Activated naive CD8-positive, alpha-beta T cell treated with anti-CD3 and anti-CD28 coated beads for 36 hours (primary cell): Measurements from ENCODE around the gene PDE11A. TPM values are rescaled to one million over a fixed set of nuclear protein-coding genes. Genes with fewer than 3 reads are reported as not detected.

Experiments used
- DNase-seq: peaks from one replicate; pipeline ENCODE4 v3.0.0; 2021
- H3K27ac Mint-ChIP-seq: one replicate; pipeline ENCODE4 v1.8.0; 2022; ENCODE audit warnings: mild to moderate bottlenecking, moderate library complexity, mixed read lengths
- H3K27me3 Mint-ChIP-seq: one replicate; pipeline ENCODE4 v1.8.0; 2022; ENCODE audit warnings: mild to moderate bottlenecking, mixed read lengths
- H3K36me3 Mint-ChIP-seq: one replicate; pipeline ENCODE4 v1.8.0; 2021; ENCODE audit warnings: mild to moderate bottlenecking, mixed read lengths
- H3K4me1 Mint-ChIP-seq: one replicate; pipeline ENCODE4 v1.8.0; 2021; ENCODE audit warnings: mixed read lengths
- H3K4me3 Mint-ChIP-seq: one replicate; pipeline ENCODE4 v1.8.0; 2022; ENCODE audit warnings: mild to moderate bottlenecking, moderate library complexity, mixed read lengths
- H3K9me3 Mint-ChIP-seq: one replicate; pipeline ENCODE4 v1.8.0; 2022; ENCODE audit warnings: mixed read lengths
- total RNA-seq, 2 experiments: library from RNA; stranded (reverse); gene quantifications; one replicate each; pipeline ENCODE4 v1.2.3, GENCODE V29; 2021

The PDE11A gene
- total RNA-seq, 2 experiments from 2014 or later: 0.10 TPM; not detected in 1

DNA sequence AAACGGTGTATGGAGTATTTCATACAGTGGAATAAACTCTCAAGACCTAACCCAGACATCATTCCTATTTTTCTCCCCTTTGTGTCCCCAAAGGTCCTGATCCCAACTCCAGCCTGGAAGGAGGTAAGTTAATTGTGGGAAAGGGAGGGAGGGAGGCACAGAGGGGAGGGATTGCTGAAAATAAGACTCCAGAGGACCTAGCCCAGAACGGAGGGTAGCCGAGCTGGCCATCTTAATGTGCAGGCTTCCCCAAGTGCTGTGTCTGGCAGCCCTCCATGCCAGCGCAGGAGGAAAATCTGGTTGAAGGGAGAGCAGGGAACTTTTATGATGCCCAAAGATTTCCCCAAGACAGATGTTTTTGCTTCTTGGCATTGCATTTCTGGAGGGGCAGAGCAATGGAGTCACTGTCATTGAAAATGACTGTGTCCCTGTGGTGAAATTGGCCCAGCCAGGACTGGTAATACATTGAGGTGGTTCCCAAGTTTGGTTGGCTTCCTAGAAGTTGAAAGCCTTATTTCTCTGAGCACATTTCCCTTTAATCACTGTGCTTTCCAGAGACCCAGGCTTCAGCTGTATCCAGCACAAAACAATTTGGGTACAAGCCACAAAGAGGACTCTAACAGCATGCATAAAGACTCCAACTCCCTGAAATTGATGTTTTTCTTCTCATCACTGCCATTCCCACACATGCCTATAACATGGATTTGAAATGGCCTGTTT is 477.3 kb downstream of the PDE11A start:
- H3K4me1 Mint-ChIP-seq: no peaks in the 10 kb centered on the region
- no peaks in the 10 kb centered on the region for H3K36me3 Mint-ChIP-seq
- DNase-seq: no peak
- no peaks in the 10 kb centered on the region for H3K9me3 Mint-ChIP-seq
- H3K27me3 Mint-ChIP-seq: no peaks in the 10 kb centered on the region
- no peak overlapping the region for H3K4me3 Mint-ChIP-seq
- no peak overlapping the region for H3K27ac Mint-ChIP-seq

DNA sequence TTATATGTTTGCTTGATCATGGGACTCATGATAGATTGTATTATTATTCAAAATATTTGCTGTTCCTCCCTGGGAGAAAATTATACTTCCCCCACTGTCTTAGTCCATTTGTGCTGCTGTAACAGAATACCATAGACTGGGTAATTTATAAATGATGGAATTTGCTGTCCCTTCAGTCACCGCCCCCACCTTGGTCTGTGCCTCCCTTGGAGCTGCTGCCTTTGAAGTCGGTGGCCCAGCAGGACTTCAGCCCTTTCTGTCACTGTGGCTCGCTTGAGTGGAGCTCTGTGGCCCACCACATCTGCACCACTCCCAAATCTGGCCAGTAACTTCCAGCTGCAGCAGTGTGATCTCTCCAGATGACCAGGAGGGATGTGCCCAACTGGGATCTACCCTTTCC is 479.2 kb downstream of the PDE11A start:
- peaks cover 3% of the 10 kb centered on the region for H3K27me3 Mint-ChIP-seq
- no peak for DNase-seq
- H3K9me3 Mint-ChIP-seq: no peaks in the 10 kb centered on the region
- no peaks in the 10 kb centered on the region for H3K4me1 Mint-ChIP-seq
- H3K36me3 Mint-ChIP-seq: no peaks in the 10 kb centered on the region
- no peak overlapping the region for H3K27ac Mint-ChIP-seq
- H3K4me3 Mint-ChIP-seq: no peak overlapping the region

DNA sequence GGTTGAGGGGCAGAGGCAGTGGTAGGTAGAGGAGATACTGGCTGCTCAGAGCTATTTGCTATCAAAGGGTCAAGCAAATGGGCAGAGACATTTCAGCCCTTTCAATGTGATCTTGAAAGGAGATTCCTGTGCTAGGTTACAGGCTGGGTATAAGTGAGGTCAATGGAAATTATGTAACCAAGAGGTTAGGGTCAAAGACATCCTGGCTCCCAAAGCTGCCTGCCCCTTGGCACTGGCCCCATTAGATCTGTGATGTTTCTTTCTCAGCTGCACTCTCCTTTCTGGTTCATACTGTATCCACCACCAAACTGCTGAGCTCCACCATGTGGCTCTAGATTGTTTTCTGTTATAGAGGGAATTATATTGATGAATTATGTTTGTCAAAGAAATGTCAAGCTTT is 479.6 kb downstream of the PDE11A start:
- Mint-ChIP-seq H3K4me3 (no peak overlapping the region), H3K4me1 (no peaks in the 10 kb centered on the region), H3K27me3 (peaks cover 3% of the 10 kb centered on the region), H3K27ac (no peak overlapping the region), H3K36me3 (no peaks in the 10 kb centered on the region), H3K9me3 (no peaks in the 10 kb centered on the region)
- no peak for DNase-seq

- Mint-ChIP-seq H3K36me3 (no peaks in the 10 kb centered on the region), H3K27ac (no peak overlapping the region), H3K27me3 (peaks cover 3% of the 10 kb centered on the region), H3K9me3 (no peaks in the 10 kb centered on the region), H3K4me3 (no peak overlapping the region), H3K4me1 (no peaks in the 10 kb centered on the region)
- DNase-seq: no peak
Observed at GRCh38 chr2:177592397-177592796, 480.2 kb downstream of the PDE11A start.

- no peak overlapping the region for H3K4me3 Mint-ChIP-seq
- no peak overlapping the region for H3K27ac Mint-ChIP-seq
- H3K27me3 Mint-ChIP-seq: peaks cover 3% of the 10 kb centered on the region
- no peaks in the 10 kb centered on the region for H3K4me1 Mint-ChIP-seq
- DNase-seq: no peak
- no peaks in the 10 kb centered on the region for H3K9me3 Mint-ChIP-seq
- no peaks in the 10 kb centered on the region for H3K36me3 Mint-ChIP-seq
Observed at GRCh38 chr2:177589186-177589585, 483.4 kb downstream of the PDE11A start.

DNA sequence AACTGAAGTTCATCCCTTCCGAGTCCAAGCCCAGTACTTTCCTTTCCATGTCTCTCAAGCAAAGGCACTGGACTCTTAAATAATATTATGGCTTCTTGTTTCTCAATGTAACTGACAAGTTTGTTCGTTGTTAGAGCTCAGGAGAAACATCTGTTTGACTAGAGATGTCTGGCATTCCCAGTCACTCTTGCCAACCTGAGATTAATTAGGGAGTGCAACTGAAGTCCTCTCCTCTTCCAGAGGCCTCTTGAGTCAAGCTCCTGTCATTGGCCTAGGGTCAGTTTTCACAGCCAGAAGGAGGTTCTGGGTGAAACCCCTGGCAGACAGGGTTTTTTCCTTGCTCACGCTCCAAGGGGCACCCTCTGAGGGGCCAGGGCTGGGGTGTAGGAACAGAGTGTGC is 483.9 kb downstream of the PDE11A start:
- Mint-ChIP-seq H3K36me3 (no peaks in the 10 kb centered on the region), H3K27ac (no peak overlapping the region), H3K27me3 (peaks cover 3% of the 10 kb centered on the region), H3K4me3 (no peak overlapping the region), H3K4me1 (no peaks in the 10 kb centered on the region), H3K9me3 (no peaks in the 10 kb centered on the region)
- no peak for DNase-seq

- Mint-ChIP-seq H3K27ac (no peak overlapping the region), H3K36me3 (no peaks in the 10 kb centered on the region), H3K9me3 (no peaks in the 10 kb centered on the region), H3K27me3 (peaks cover 3% of the 10 kb centered on the region), H3K4me3 (no peak overlapping the region), H3K4me1 (no peaks in the 10 kb centered on the region)
- DNase-seq: no peak
Observed at GRCh38 chr2:177587371-177587770, 485.2 kb downstream of the PDE11A start.

GRCh38 chr2:177586154-177586553 is 486.4 kb downstream of the PDE11A start:
- Mint-ChIP-seq H3K36me3 (no peaks in the 10 kb centered on the region), H3K4me1 (no peaks in the 10 kb centered on the region), H3K9me3 (no peaks in the 10 kb centered on the region), H3K27ac (no peak overlapping the region), H3K4me3 (no peak overlapping the region), H3K27me3 (peaks cover 3% of the 10 kb centered on the region)
- DNase-seq: no peak

GRCh38 chr2:177585234-177585863 is 487.2 kb downstream of the PDE11A start:
- Mint-ChIP-seq H3K27me3 (peaks cover 3% of the 10 kb centered on the region), H3K36me3 (no peaks in the 10 kb centered on the region), H3K4me1 (no peaks in the 10 kb centered on the region), H3K9me3 (no peaks in the 10 kb centered on the region), H3K4me3 (no peak overlapping the region), H3K27ac (no peak overlapping the region)
- DNase-seq: no peak

GRCh38 chr2:177584030-177584692 is 488.4 kb downstream of the PDE11A start:
- DNase-seq: no peak
- H3K36me3 Mint-ChIP-seq: no peaks in the 10 kb centered on the region
- no peaks in the 10 kb centered on the region for H3K4me1 Mint-ChIP-seq
- no peak overlapping the region for H3K27ac Mint-ChIP-seq
- peaks cover under 1% of the 10 kb centered on the region for H3K27me3 Mint-ChIP-seq
- no peak overlapping the region for H3K4me3 Mint-ChIP-seq
- H3K9me3 Mint-ChIP-seq: no peaks in the 10 kb centered on the region

DNA sequence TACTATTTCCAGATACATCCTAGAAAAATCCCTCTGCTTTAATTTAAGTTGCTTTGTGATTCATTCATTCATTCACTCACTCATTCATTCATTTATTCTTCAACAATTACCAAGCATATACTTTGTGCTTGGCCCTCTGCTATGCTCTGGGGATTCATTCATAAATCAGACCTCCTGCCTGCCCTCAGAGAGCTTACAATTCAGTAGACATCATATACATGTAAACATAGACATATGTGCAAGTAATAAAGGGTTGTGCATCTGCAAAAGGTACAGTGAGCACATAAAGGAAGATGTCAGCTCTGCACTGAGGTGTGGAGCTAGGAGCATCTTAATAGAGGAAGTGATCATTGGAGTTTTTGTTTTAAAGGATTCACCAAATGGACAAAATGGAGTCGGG is 490.6 kb downstream of the PDE11A start:
- no peaks in the 10 kb centered on the region for H3K9me3 Mint-ChIP-seq
- no peaks in the 10 kb centered on the region for H3K4me1 Mint-ChIP-seq
- no peak overlapping the region for H3K27ac Mint-ChIP-seq

DNA sequence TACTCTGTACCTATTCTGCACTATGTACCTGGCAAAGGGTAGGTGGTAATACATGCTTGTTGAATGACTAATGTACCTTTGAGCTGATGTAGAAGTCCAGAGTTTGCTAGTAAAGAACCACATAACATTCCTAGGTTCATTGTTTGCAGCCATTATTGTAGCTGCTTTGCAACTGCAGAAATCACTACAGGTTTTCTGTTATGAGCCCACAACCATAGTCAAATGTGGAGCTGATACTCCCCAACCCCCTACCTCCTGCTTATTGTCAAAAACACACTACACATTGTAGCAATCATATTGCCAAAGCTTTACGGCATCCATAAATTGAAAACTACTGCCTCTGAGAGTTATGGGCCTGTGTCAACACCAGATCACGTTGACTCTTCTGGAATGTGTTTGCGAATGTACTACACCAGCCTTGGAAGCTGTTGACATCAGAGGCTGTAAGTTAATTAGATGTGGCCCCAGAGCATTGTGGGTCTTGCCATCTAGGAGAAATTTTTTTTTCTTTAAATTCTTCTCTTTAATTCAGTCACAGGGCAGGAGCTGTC is 493.0 kb downstream of the PDE11A start:
- H3K4me3 Mint-ChIP-seq: no peak overlapping the region
- H3K36me3 Mint-ChIP-seq: no peaks in the 10 kb centered on the region
- no peak for DNase-seq
- no peaks in the 10 kb centered on the region for H3K4me1 Mint-ChIP-seq
- H3K27me3 Mint-ChIP-seq: peaks cover under 1% of the 10 kb centered on the region
- no peaks in the 10 kb centered on the region for H3K9me3 Mint-ChIP-seq
- no peak overlapping the region for H3K27ac Mint-ChIP-seq

More for the DNA sequence above, 490.6 kb downstream of the PDE11A start:
- no peak for DNase-seq
- no peak overlapping the region for H3K4me3 Mint-ChIP-seq
- no peaks in the 10 kb centered on the region for H3K27me3 Mint-ChIP-seq
- H3K36me3 Mint-ChIP-seq: no peaks in the 10 kb centered on the region

- H3K27me3 Mint-ChIP-seq: peaks cover 7% of the 10 kb centered on the region
- no peak overlapping the region for H3K27ac Mint-ChIP-seq
- H3K36me3 Mint-ChIP-seq: no peaks in the 10 kb centered on the region
- H3K4me3 Mint-ChIP-seq: no peak overlapping the region
- no peaks in the 10 kb centered on the region for H3K4me1 Mint-ChIP-seq
- DNase-seq: no peak
- no peaks in the 10 kb centered on the region for H3K9me3 Mint-ChIP-seq
Observed at GRCh38 chr2:177578454-177578853, 494.1 kb downstream of the PDE11A start.

DNA sequence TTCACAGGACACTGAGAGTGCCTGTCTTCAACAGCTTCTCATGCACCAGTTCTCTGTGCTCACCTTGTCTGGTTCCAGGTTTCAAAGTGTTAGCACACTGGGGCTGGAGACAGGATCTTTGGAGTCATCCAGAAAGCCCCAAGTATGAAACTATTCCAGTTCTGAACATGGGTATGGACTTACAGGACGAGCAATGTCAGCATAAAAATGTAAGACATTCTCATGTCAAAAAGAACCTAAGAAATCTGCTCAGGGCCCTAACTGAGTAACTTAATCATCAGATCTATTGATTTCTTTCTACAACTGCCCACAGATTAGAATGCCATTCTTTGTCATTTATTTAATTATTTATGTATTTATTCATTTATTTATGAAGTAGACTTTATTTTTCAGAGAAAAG is 495.5 kb downstream of the PDE11A start:
- DNase-seq: no peak
- Mint-ChIP-seq H3K27me3 (peaks cover 7% of the 10 kb centered on the region), H3K36me3 (no peaks in the 10 kb centered on the region), H3K4me1 (no peaks in the 10 kb centered on the region), H3K27ac (no peak overlapping the region), H3K4me3 (no peak overlapping the region), H3K9me3 (no peaks in the 10 kb centered on the region)

DNA sequence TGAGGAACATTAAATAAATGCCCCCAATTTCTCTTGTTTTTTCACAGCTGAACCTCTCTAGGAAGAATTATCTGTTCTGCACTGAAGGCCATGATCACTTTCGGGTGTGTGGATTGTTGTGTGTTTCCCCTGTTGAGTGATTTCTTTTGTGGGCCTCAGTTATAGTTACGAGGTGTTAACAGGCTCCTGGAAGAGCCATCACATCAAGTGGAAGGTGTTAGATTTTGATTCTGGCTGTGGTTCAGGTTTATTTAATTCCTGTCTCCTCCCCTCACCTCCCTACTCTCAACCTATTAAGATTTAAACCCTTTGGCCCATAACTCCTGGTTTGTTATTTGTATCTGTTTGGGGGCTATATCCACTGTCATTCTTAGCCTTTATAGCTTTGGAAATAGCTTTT is 497.2 kb downstream of the PDE11A start:
- no peaks in the 10 kb centered on the region for H3K36me3 Mint-ChIP-seq
- no peaks in the 10 kb centered on the region for H3K4me1 Mint-ChIP-seq
- H3K4me3 Mint-ChIP-seq: no peak overlapping the region
- H3K27ac Mint-ChIP-seq: no peak overlapping the region
- H3K9me3 Mint-ChIP-seq: no peaks in the 10 kb centered on the region
- DNase-seq: no peak
- H3K27me3 Mint-ChIP-seq: peaks cover 7% of the 10 kb centered on the region
